RWPE2 (cell line): ENCODE data around the gene RALGAPA2.
"Not testable (repeated sequence)": the region's sequence is repeated elsewhere in the genome, so short reads cannot be mapped to it uniquely, and the experiment has no call there.

Experiments
- ATAC-seq: fragments of 200-7000 bp; cut with Tn5 transposase; 3 replicates; pipeline ENCODE4 v1.9.1; 2021; ENCODE audit warnings: low read depth
- DNase-seq: peaks from one replicate; pipeline ENCODE4 v3.0.0-alpha.2; 2020; ENCODE audit warnings: low spot score
- H3K27ac ChIP-seq: fragments of 450-650 bp; 2 replicates; pipeline ENCODE4 v1.5.1; 2017; ENCODE audit warnings: mild to moderate bottlenecking; ENCODE audit not compliant: poor library complexity, severe bottlenecking
- H3K27me3 ChIP-seq: fragments of 250-450 bp; sonication (Bioruptor Pico); 2 replicates; pipeline ENCODE4 v1.5.1; 2021; ENCODE audit warnings: mild to moderate bottlenecking, moderate library complexity; ENCODE audit not compliant: insufficient read depth, poor library complexity, severe bottlenecking
- H3K36me3 ChIP-seq: fragments of 250-450 bp; sonication (Bioruptor Pico); 2 replicates; pipeline ENCODE4 v1.5.1; 2020; ENCODE audit warnings: low read depth, mild to moderate bottlenecking, moderate library complexity
- H3K4me1 ChIP-seq: fragments of 250-450 bp; sonication (Bioruptor Pico); 2 replicates; pipeline ENCODE4 v1.5.1; 2021; ENCODE audit warnings: mild to moderate bottlenecking, moderate library complexity; ENCODE audit not compliant: insufficient read depth, poor library complexity, severe bottlenecking
- H3K4me3 ChIP-seq: fragments of 250-450 bp; sonication (Bioruptor Pico); 2 replicates; pipeline ENCODE4 v1.5.1; 2021; ENCODE audit warnings: mild to moderate bottlenecking, moderate library complexity; ENCODE audit not compliant: severe bottlenecking
- H3K9me3 ChIP-seq: fragments of 250-450 bp; sonication (Bioruptor Pico); 2 replicates; pipeline ENCODE4 v1.5.1; 2021; ENCODE audit warnings: mild to moderate bottlenecking, moderate library complexity; ENCODE audit not compliant: severe bottlenecking
- TF ChIP-seq, protein P1 (sequence below): fragments of 450-650 bp; IDR thresholded peaks from one replicate; pipeline ENCODE4 v1.5.1; 2017; ENCODE audit warnings: mild to moderate bottlenecking, moderate library complexity; ENCODE audit not compliant: poor library complexity, severe bottlenecking

The RALGAPA2 gene

DNA sequence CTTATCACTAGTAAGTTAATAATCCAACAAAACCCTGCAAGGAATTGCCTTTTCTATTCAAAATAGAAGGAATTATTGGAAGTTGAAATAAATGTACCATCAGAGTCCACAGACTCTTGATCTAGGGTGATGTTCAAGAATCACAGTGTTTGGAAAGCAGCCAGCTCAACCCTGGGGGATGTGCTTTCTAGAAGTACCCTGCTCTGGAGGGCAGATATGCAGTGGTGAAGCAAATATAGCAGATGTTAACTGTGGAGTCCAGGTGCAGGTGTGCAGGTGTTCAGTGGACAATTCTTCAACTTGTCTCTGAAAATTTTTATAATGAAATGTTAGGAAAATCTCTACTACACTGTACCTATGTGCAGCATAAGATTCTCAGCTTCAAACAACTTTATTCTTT is 353.6 kb downstream of the RALGAPA2 start:
- TF ChIP-seq, protein P1, sequence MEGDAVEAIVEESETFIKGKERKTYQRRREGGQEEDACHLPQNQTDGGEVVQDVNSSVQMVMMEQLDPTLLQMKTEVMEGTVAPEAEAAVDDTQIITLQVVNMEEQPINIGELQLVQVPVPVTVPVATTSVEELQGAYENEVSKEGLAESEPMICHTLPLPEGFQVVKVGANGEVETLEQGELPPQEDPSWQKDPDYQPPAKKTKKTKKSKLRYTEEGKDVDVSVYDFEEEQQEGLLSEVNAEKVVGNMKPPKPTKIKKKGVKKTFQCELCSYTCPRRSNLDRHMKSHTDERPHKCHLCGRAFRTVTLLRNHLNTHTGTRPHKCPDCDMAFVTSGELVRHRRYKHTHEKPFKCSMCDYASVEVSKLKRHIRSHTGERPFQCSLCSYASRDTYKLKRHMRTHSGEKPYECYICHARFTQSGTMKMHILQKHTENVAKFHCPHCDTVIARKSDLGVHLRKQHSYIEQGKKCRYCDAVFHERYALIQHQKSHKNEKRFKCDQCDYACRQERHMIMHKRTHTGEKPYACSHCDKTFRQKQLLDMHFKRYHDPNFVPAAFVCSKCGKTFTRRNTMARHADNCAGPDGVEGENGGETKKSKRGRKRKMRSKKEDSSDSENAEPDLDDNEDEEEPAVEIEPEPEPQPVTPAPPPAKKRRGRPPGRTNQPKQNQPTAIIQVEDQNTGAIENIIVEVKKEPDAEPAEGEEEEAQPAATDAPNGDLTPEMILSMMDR = no peak
- Histone ChIP-seq H3K27me3 (peaks cover 37% of the 10 kb centered on the region), H3K9me3 (no peaks in the 10 kb centered on the region), H3K36me3 (no peaks in the 10 kb centered on the region), H3K4me3 (no peak overlapping the region), H3K27ac (no peak overlapping the region), H3K4me1 (no peaks in the 10 kb centered on the region)
- no peak for DNase-seq
- no peak for ATAC-seq

DNA sequence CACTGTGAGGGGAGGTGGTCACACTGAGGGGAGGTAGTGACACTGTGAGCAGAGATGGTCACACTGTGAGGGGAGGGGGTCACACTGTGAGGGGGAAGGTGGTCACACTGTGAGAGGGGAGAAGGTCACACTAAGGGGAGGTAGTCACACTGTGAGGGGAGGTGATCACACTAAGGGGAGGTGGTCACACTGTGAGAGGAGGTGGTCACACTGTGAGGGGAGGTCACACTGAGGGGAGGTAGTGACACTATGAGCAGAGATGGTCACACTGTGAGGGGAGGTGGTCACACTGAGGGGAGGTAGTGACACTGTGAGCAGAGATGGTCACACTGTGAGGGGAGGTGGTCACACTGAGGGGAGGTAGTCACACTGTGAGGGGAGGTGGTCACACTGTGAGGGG is 356.9 kb downstream of the RALGAPA2 start:
- H3K36me3 ChIP-seq, DNase-seq, H3K27ac ChIP-seq, H3K4me1 ChIP-seq, H3K27me3 ChIP-seq, H3K9me3 ChIP-seq, ATAC-seq, H3K4me3 ChIP-seq: not testable (repeated sequence)

DNA sequence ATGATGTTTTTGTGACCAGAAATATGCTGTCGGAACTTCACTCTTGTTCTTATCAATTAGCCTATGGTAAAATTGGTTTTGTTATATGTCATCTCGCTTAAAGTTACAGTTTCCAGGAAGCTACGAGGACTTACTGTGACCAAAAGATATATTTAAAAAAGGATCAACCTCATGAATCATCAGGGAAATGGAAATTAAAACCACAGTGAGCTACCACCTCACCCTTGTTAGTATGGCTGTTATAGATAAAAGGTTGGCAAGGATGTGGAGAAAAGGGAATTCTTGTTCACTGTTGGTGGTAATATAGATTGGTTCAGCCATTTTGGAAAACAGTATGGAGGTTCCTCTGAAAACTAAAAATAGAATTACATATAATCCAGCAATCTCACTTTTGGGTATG is 358.9 kb downstream of the RALGAPA2 start:
- H3K4me3 ChIP-seq = no peak overlapping the region
- H3K4me1 ChIP-seq = no peaks in the 10 kb centered on the region
- H3K36me3 ChIP-seq = no peaks in the 10 kb centered on the region
- DNase-seq = no peak
- no peak overlapping the region for H3K27ac ChIP-seq
- TF ChIP-seq, protein P1 = no peak
- no peak for ATAC-seq
- no peaks in the 10 kb centered on the region for H3K27me3 ChIP-seq
- no peaks in the 10 kb centered on the region for H3K9me3 ChIP-seq

- Histone ChIP-seq H3K27me3 (peaks cover 7% of the 10 kb centered on the region), H3K4me3 (no peak overlapping the region), H3K27ac (no peak overlapping the region), H3K4me1 (no peaks in the 10 kb centered on the region), H3K36me3 (no peaks in the 10 kb centered on the region), H3K9me3 (no peaks in the 10 kb centered on the region)
- no peak for DNase-seq
- ATAC-seq = no peak
- TF ChIP-seq, protein P1 = no peak
Measured at GRCh38 chr20:20344476-20344875, 368.0 kb downstream of the RALGAPA2 start.

DNA sequence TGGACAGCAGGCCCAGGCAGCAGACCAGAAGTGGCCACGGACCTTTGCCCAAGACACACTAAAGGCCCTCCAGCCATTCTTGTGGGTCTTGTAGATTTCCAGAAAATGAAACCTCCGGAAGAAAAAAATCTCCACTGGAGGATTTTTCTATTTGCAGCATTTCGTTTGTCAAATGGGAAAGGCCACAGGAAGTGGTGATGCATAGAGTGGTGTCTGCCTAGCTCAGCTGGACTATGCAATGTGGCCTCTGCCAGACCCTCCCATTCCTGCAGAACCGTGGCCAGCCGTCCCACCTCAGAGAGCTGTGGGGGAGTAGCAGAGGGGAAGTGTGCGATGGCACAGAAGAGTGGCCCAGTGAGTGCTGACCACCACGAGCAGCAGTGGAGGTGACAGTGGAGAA is 368.5 kb downstream of the RALGAPA2 start:
- TF ChIP-seq, protein P1 = no peak
- Histone ChIP-seq H3K27me3 (peaks cover 7% of the 10 kb centered on the region), H3K36me3 (no peaks in the 10 kb centered on the region), H3K4me3 (no peak overlapping the region), H3K4me1 (no peaks in the 10 kb centered on the region), H3K9me3 (no peaks in the 10 kb centered on the region), H3K27ac (no peak overlapping the region)
- DNase-seq = no peak
- ATAC-seq = no peak
